ENCODE data around the gene RHOV. TPM values are rescaled to one million over a fixed set of nuclear protein-coding genes. Genes with fewer than 3 reads are reported as not detected.

RHOV gene
- total RNA-seq, 1 experiment from 2014 or later, result 6.0 TPM

GRCh38 chr15:40894681-40895448 is 20.8 kb upstream of the RHOV start:
- TF ChIP-seq MAX (IDR thresholded peaks at IDR 0.05), result no peak; the same call in 1 of the 2 replicates
- no peak for TF ChIP-seq CEBPB (IDR thresholded peaks at IDR 0.05; ENCODE audit: low read depth)
- TF ChIP-seq RAD21 (IDR thresholded peaks at IDR 0.05; ENCODE audit: low read depth), result peak; percentile 11; the same call in 1 of the 2 replicates
- TF ChIP-seq ZFX (IDR thresholded peaks at IDR 0.05), result peak; percentile 75; the same call in 1 of the 2 replicates
- peak; percentile 20 to 69 (median 61); a peak in 4 of 6 replicates for TF ChIP-seq CTCF (IDR thresholded peaks at IDR 0.05 in 2 of 3, conservative IDR thresholded peaks at IDR 0.05 in 1 of 3; ENCODE audit: borderline replicate concordance in 1 of 3, insufficient read depth in 1 of 3, low read depth in 2 of 3, low read length in 2 of 3)
- no peak for TF ChIP-seq EGR1 (IDR thresholded peaks at IDR 0.05; ENCODE audit: low read depth)
- TF ChIP-seq SRF (IDR thresholded peaks at IDR 0.05; ENCODE audit: low read depth), result no peak
- peak overlapping the region; percentile 76 for H3K9ac ChIP-seq (ENCODE audit: low read length)
- ATAC-seq (peak; percentile 68), DNase-seq (ENCODE audit: low read depth, low spot score) (peak; percentile 60)
- no peaks in the 10 kb centered on the region for H4K20me1 ChIP-seq (ENCODE audit: insufficient read depth)
- intact Hi-C loops (cut with micrococcal nuclease), result loop anchor here (1.0 to 5.0 kb wide), 4 partner anchors 38 to 303 kb away; partner anchors contain the start of gene KNL1
- POLR2A ChIA-PET, result interaction anchor here (0.8 to 2.4 kb wide), 12 partner anchors 8 to 305 kb away, joined by 3 to 34 read pairs (median 3); partner anchors contain the start of genes CHAC1, DLL4 and RHOV
- no peak overlapping the region for H2AFZ ChIP-seq (ENCODE audit: low read depth, low read length, poor library complexity, severe bottlenecking)
- RAD21 ChIA-PET (ENCODE audit: low non-redundant PET in 1 of 2, low total read pairs in 2 of 2, uncharacterized antibody in 2 of 2, unreplicated experiment in 2 of 2), result interaction anchor here (0.5 to 2.4 kb wide), 7 partner anchors 11 to 305 kb away, joined by 3 to 21 read pairs (median 6); no protein-coding TSS in a partner anchor
- H3K27me3 ChIP-seq (ENCODE audit: insufficient read depth, low read length), result no peaks in the 10 kb centered on the region
- H3K27ac ChIP-seq (ENCODE audit: low read depth, low read length), result peak overlapping the region; percentile 73
- H3K4me2 ChIP-seq (ENCODE audit: low read length), result peak overlapping the region; percentile 97
- H3K4me1 ChIP-seq (ENCODE audit: control insufficient read depth in 1 of 2, insufficient read depth in 2 of 2, low read length in 2 of 2), result peaks cover 7 to 26% of the 10 kb centered on the region in 2 experiments; a peak in 3 of 4 replicates
- peaks cover 0 to 11% of the 10 kb centered on the region in 2 experiments; a peak in 2 of 4 replicates for H3K36me3 ChIP-seq (ENCODE audit: control insufficient read depth in 1 of 2, insufficient read depth in 2 of 2, low read length in 2 of 2)
- CTCF ChIA-PET, result interaction anchor here (0.7 to 5.4 kb wide), 41 partner anchors 8 to 1209 kb away, joined by 3 to 166 read pairs (median 4); partner anchors contain the start of genes DLL4, GCHFR, NUSAP1 and OIP5
- H3K4me3 ChIP-seq (replicated peaks in 1 of 2; ENCODE audit: low read depth in 1 of 2, low read length in 2 of 2), result peak overlapping the region; percentile 94
- H3K79me2 ChIP-seq (ENCODE audit: insufficient read depth, low read length), result peaks cover 21% of the 10 kb centered on the region
- H3K9me3 ChIP-seq (ENCODE audit: control insufficient read depth in 1 of 2, insufficient read depth in 1 of 2, low read depth in 1 of 2, low read length in 2 of 2), result no peaks in the 10 kb centered on the region
- no peaks in the 10 kb centered on the region for H3K9me2 ChIP-seq (ENCODE audit: insufficient read depth)
- TSS peak; percentile 82 for BruUV-seq (replicated peaks)
